ENCODE results near the gene ADGRE3. TPM values are rescaled to one million over a fixed set of nuclear protein-coding genes. Genes with fewer than 3 reads are reported as not detected.

Gene ADGRE3
- total and polyA plus RNA-seq, 2 of the 8 experiments (the other 6 are each of a cell fraction or from before 2014, with no cell fraction given) = not detected

DNA sequence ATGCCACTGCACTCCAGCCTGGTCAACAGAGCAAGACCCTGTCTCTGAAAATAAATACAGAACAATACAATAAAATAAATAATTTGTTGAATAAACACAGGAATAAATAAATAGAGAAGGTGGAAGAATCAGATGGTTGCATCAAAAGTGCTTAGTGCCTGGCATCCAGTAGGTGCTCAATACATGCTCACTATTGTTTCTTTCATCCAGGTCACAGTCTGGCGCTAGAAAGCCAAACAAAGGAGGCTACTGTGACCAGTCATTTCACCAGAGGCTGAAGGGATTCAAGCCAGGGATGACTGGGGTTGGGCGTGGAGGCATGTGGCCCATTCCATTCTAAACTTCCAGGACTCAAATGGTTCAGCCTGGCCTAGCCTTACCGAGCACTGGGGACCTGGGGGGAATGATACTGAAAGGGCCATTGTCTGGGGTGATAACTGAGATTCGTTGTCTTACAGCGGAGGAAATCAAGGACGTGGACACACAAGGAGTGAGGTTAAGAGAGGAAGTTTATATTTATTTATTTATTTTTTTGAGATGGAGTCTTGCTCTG is 99.1 kb downstream of the ADGRE3 start:
- H2AFZ ChIP-seq (ENCODE audit: low read length) = no peak overlapping the region
- H4K5ac ChIP-seq (ENCODE audit: insufficient read length, low read depth, low read length) = no peak overlapping the region
- peaks cover 0 to 12% of the 10 kb centered on the region in 2 experiments; a peak in 2 of 4 replicates for H3K79me2 ChIP-seq (ENCODE audit: control insufficient read depth in 1 of 2, insufficient read depth in 2 of 2, low read length in 2 of 2)
- H3K4me3 ChIP-seq (ENCODE audit: extremely low read depth in 1 of 4, insufficient read depth in 2 of 4, low read depth in 3 of 4, low read length in 4 of 4) = no peak overlapping the region
- H3K36me3 ChIP-seq (ENCODE audit: control insufficient read depth in 2 of 4, insufficient read depth in 4 of 4, low read length in 3 of 4) = no peaks in the 10 kb centered on the region
- H3K9me3 ChIP-seq (ENCODE audit: insufficient read depth in 2 of 2, low read depth in 1 of 2, low read length in 1 of 2) = no peaks in the 10 kb centered on the region
- H3K4me1 ChIP-seq (replicated peaks in 1 of 4; ENCODE audit: control insufficient read depth in 3 of 4, insufficient read depth in 4 of 4, low read length in 3 of 4) = peaks cover 0 to 4% (median 2%) of the 10 kb centered on the region in 4 experiments; a peak in 3 of 7 replicates
- H4K91ac ChIP-seq (replicated peaks; ENCODE audit: insufficient read length, low read length) = no peak overlapping the region
- H2AK5ac ChIP-seq (ENCODE audit: low read depth, low read length) = no peak overlapping the region
- FAIRE-seq = no peak
- no peaks in the 10 kb centered on the region for H3K79me1 ChIP-seq (ENCODE audit: low read depth, low read length)
- no peak overlapping the region for H4K8ac ChIP-seq (ENCODE audit: extremely low read depth, insufficient read depth, low read length)
- H3K27me3 ChIP-seq (replicated peaks in 1 of 4; ENCODE audit: control insufficient read depth in 3 of 4, extremely low read depth in 1 of 4, insufficient read depth in 3 of 4, low read length in 3 of 4) = no peaks in the 10 kb centered on the region
- no peaks in the 10 kb centered on the region; the same call in 1 of the 2 replicates for H3K23me2 ChIP-seq (ENCODE audit: low read depth, low read length)
- no peak overlapping the region for H2BK5ac ChIP-seq (ENCODE audit: low read depth, low read length)
- H2BK15ac ChIP-seq (ENCODE audit: low read length) = no peak overlapping the region
- no peak overlapping the region for H3K9ac ChIP-seq (replicated peaks in 1 of 4; ENCODE audit: extremely low read depth in 1 of 4, low read depth in 3 of 4, low read length in 3 of 4)
- ChIA-PET CTCF (ENCODE audit: partially characterized antibody) (interaction anchor here (1.7 to 10.8 kb wide), 3 partner anchors 95 to 201 kb away, joined by 4 to 149 read pairs (median 7); partner anchors contain the start of gene ZNF333), POLR2A (ENCODE audit: partially characterized antibody) (no interaction called here)
- no peak overlapping the region for H3K18ac ChIP-seq (ENCODE audit: extremely low read depth, low read length)
- H2BK120ac ChIP-seq (replicated peaks; ENCODE audit: low read depth, low read length) = no peak overlapping the region
- H2BK12ac ChIP-seq (ENCODE audit: low read depth, low read length) = no peak overlapping the region
- no peaks in the 10 kb centered on the region for H4K20me1 ChIP-seq (replicated peaks in 1 of 2; ENCODE audit: control insufficient read depth in 1 of 2, insufficient read depth in 2 of 2, low read length in 2 of 2)
- H2BK20ac ChIP-seq (ENCODE audit: low read length) = no peak overlapping the region
- H3K14ac ChIP-seq (ENCODE audit: insufficient read length) = no peak overlapping the region
- H3K27ac ChIP-seq (ENCODE audit: low read depth, low read length) = no peak overlapping the region
- 82% methylated on average over 6 of the region's 6 CpGs; no CpG with 5 or more reads in 1 of the 2 experiments for WGBS, 2 experiments (ENCODE audit: extremely low coverage in 1 of 2, insufficient coverage in 1 of 2, insufficient read length in 1 of 2, insufficient replicate concordance in 2 of 2, low coverage in 1 of 2, low lambda C conversion rate in 2 of 2, missing lambda C conversion rate in 1 of 2)
- H3K23ac ChIP-seq (ENCODE audit: insufficient read length) = no peak overlapping the region
- no peak overlapping the region for H3K56ac ChIP-seq (replicated peaks; ENCODE audit: insufficient read length, low read depth, low read length)
- H3K4me2 ChIP-seq (ENCODE audit: insufficient read depth in 1 of 2, low read depth in 2 of 2, low read length in 2 of 2) = no peak overlapping the region
- DNase-seq (ENCODE audit: low read depth in 1 of 2, low spot score in 2 of 2) = no peak
- H3K4ac ChIP-seq (replicated peaks; ENCODE audit: insufficient read length, low read depth, low read length) = no peak overlapping the region
- TF ChIP-seq KDM5A (IDR thresholded peaks at IDR 0.05; ENCODE audit: low read length) (no peak), YY1 (IDR thresholded peaks at IDR 0.05; ENCODE audit: low read depth, low read length) (no peak), KDM1A (IDR thresholded peaks at IDR 0.05; ENCODE audit: borderline replicate concordance, low read length) (no peak), SP4 (IDR thresholded peaks at IDR 0.05; ENCODE audit: low read length) (no peak), SP2 (IDR thresholded peaks at IDR 0.05; ENCODE audit: low read length) (no peak), POLR2AphosphoS5 (IDR thresholded peaks at IDR 0.05; ENCODE audit: low read depth, low read length) (no peak), CBX8 (IDR thresholded peaks at IDR 0.05; ENCODE audit: borderline replicate concordance, low read depth, low read length) (no peak), HDAC2 (IDR thresholded peaks at IDR 0.05; ENCODE audit: borderline replicate concordance in 1 of 2, low read depth in 2 of 2, low read length in 2 of 2) (no peak), TAF7 (optimal IDR thresholded peaks at IDR 0.05; ENCODE audit: borderline replicate concordance, low read depth, low read length) (no peak), BACH1 (IDR thresholded peaks at IDR 0.05; ENCODE audit: low read length) (no peak), SIN3A (conservative IDR thresholded peaks at IDR 0.05 in 1 of 2, IDR thresholded peaks at IDR 0.05 in 1 of 2; ENCODE audit: low read depth in 1 of 2, low read length in 2 of 2) (no peak), NANOG (IDR thresholded peaks at IDR 0.05; ENCODE audit: insufficient read depth, low read depth, low read length, poor library complexity, severe bottlenecking) (no peak), EZH2 (IDR thresholded peaks at IDR 0.05; ENCODE audit: low read depth, low read length, severe bottlenecking) (no peak)
